GM18873 (cell line): ENCODE data around the gene PMS1.
"Not testable (repeated sequence)": the region's sequence is repeated elsewhere in the genome, so short reads cannot be mapped to it uniquely, and the experiment has no call there.

Experiments used
- ATAC-seq: cut with Tn5 transposase; IDR thresholded peaks from one replicate; pipeline ENCODE4 v1.9.1; 2021; ENCODE audit warnings: mild to moderate bottlenecking, moderate library complexity, moderate number of reproducible peaks; ENCODE audit not compliant: unreplicated experiment, low FRiP score

The PMS1 gene

DNA sequence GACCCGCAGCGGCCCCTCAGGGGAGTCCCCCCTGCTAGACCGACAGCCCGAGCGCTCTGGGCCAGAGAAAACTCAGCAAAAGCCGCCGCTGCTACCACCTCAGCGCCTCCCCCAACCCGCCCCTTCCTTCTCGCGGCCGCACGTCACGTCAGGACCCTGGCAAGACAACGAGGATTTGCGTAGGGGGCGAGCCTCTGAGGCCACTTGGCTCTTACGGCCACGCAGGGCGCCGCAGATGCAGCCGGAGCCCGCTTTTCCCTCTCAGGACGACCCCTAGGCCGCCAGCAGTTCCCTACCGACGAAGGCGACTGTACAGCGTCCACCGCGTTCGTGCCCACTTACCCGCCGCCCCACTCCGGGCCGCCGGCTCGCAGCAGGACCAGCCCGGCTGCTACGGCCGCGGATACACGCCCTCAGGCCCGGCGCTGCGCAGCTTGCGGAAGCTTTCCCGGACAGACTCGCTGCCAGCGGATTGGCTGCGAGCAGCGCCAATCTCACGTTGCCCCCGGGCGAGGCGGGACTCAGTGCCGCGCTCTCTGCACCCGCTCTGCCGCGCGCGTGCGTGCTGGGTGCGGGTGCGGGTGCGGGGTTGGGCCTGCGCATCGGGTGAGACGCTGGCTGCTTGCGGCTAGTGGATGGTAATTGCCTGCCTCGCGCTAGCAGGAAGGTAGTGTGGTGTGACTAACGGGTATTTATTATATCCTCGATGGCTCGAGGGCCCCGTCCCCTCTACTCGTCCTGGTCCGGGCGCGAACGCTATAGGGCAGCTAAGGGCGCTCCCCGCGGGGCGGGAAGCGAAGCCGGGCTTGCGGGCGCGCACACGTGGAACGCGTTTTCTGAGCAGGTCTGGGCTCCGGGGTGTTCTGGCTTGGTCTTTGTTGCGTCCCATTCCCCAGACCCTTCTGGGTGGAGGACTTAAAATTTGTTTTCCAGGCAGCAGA is at the start of gene PMS1, which contains the start of gene ORMDL1:
TSS of gene PMS1 (plus strand) at position 524 of the 941 bp plus-strand sequence. CDS start 7,360 bp downstream, outside the sequence.
TSS of gene ORMDL1 (minus strand) at position 413 of the 941 bp plus-strand sequence. CDS start 1,744 bp downstream, outside the sequence.
- ATAC-seq: peak; percentile 96

DNA sequence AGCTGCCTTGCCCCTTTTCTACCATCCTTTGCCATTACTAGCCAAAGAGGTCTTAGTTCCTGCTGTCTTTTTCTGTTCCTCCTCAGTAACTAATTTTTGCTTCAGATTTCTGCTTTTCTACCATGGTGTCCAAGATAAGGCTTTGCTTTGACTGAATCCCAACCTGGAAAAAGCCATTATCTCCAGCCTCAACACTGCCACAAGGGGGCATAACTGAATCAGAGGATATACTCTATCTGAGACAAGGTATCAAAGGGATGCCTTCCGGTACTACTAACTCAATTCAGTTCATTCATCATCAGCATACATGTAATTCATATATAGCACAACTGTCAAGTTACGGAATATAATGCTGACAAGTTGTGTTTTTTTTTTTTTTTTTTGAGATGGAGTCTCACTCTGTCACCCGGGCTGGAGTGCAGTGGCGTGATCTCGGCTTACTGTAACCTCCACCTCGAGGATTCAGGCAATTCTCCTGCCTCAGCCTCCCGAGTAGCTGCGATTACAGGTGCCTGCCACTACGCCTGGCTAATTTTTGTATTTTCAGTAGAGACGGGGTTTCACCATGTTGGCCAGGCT is 33.1 kb upstream of the PMS1 start:
- peak; percentile 57 for ATAC-seq

DNA sequence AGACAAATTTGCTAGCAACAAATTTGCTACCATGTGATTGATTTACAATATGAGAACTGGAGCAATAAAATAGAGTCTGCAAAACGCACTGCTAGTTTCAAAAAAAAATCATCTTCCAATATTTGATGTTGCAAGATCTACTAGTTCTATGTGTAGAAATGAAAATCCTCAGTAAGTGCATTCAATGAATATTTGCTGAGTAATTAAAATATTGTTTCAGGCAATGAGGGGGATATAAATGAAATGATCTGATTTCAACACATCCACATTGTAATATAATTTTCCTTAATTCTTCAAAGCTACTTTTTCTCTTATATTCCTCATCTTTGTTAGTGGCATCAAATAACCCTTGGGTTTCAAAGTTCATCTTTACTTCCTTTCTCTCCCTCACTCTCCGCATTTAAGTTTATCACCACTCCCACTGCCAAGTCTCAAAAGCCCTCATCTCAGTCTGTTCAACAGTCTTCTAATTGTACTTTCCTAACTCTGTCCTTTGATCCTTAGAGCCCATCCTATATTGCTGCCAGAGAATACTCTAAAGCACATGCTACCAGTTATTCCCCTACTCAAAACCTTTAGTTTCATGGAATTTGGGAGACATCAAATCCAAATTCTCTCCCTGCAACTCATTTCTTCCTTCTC is 27.8 kb upstream of the PMS1 start:
- ATAC-seq: no peak

DNA sequence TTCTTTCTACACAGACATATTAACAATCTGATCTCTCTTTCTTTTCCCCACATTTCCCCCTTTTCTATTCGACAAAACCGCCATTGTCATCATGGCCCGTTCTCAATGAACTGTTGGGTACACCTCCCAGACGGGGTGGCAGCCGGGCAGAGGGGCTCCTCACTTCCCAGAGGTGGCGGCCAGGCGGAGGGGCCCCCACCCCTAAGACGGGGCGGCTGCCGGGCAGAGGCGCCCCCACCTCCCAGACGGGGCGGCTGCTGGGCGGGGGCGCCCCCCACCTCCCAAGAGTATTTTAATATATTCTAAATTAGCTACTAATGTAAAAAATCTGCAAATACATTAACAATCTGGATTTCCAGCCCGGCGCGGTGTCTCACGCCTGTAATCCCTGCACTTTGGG is 24.1 kb upstream of the PMS1 start:
- ATAC-seq: not testable (repeated sequence)

DNA sequence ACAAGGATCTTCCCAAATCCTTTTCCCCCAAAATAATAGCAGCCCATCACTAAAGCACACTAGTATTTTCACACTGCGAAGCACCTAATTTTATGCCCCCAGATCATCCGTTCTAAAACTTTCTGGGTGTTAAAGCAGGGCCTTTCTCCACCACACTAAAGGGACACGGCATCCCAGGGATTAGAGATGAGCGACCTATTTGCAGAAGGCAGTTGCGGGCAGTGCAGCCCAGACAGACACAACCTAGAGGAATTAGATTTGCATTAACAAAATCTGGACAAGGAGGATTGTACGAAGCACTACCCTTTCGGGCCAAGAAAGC is 22.1 kb upstream of the PMS1 start:
- ATAC-seq: no peak

- ATAC-seq: peak; percentile 96
Observed at GRCh38 chr2:189762551-189763298, 21.5 kb upstream of the PMS1 start, which contains the start of gene OSGEPL1. Gene OSGEPL1 (minus strand): TSS chr2:189762792. CDS start chr2:189761640, 1,152 bp downstream.

DNA sequence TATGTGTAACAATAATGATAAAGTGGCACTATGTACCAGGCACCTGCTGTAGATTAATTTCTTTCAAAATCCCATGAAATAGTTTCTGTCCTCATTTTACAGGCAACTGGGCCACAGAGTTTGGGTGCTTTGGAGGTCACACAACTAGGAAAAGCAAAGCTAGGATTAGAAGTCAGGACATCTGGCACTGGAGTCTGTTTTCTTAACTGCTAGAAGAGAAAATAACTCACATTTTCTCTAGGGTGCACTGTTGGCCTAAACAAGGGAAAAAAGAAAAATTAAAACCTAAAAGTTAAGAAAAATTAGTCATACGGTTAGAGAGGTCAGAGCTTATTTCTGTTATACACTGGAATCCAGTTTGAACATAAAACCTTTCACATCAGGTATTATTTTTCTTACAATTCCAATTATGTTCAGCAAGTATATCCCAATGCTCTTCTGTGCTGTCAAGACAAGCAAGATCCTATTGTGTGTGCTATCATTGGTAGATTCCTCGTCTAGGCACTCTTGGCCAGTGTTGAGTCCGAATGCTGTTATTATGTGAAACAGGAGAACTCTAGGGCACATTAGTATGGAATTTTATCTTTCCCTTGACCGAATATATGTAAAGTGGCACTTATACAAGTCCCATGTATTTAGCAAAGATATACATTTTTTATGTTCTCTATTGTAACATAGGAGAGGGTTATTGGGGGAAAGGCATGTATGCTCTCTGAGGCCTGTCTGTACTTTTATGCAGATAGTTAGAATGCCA is 20.2 kb upstream of the PMS1 start:
- ATAC-seq: no peak

GRCh38 chr2:189770590-189771322 is 13.5 kb upstream of the PMS1 start:
- no peak for ATAC-seq

DNA sequence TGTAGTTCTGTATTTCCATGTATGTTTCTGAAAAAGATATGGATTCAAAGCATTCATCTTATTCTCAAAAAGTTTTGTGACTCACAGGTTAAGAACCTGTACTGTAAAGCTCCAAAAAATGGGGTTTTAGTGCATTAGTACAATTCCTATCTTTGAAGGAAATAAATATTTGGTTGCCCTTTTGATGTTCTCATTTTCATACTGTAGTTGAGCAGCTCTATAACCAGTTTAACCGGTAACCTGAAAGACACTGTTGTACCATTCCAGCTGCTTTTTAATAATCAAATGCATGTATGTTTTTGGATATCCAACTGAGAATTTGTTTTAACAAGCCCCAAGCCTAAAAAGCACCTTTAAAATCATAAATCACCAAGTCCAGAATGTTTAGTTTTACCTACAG is 12.0 kb upstream of the PMS1 start:
- no peak for ATAC-seq

- ATAC-seq: no peak
Observed at GRCh38 chr2:189782221-189782671, 2.0 kb upstream of the PMS1 start.

DNA sequence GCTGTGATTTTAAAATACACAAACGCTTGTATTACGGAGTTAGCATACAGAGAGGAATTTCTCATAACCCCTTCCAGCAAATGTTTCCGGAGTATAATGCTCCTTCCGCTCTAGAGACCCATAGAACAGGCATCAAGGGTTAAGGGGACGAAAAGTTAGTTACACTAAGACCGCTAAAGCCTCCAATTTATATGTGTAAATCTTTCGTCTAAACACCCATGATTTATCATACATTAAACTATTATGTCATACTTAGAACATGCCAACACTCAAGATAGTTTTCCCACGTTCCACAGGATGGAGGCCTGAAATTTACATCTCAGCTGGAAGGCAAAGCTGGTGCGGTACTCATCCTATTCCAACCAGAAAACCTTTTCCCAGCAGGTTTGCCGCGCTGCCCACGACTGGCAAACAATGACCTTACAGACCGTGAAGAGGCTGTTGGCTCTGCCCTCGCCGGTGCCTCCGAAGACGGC is 761 bp upstream of the PMS1 start:
- ATAC-seq: no peak

GRCh38 chr2:189791338-189792042 is 7.2 kb downstream of the PMS1 start:
- ATAC-seq: no peak

DNA sequence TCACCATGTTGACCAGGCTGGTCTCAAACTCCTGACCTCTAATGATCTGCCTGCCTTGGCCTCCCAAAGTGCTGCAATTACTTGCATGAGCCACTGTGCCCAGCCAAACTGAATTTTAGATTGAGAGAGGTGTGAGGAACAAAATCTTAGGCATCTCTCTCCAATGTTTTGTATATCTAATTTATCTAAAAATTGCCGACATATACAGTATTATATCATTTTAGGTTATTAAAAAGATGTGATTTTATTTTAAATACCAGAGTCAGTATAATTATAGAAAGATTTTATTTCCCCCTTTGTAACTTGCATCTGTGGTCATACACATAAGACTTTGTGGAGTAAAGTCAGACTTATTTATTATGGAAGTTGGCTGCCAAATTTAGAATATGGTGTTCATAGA is 10.1 kb downstream of the PMS1 start:
- no peak for ATAC-seq

- ATAC-seq: no peak
Observed at GRCh38 chr2:189797902-189798301, 13.7 kb downstream of the PMS1 start.

DNA sequence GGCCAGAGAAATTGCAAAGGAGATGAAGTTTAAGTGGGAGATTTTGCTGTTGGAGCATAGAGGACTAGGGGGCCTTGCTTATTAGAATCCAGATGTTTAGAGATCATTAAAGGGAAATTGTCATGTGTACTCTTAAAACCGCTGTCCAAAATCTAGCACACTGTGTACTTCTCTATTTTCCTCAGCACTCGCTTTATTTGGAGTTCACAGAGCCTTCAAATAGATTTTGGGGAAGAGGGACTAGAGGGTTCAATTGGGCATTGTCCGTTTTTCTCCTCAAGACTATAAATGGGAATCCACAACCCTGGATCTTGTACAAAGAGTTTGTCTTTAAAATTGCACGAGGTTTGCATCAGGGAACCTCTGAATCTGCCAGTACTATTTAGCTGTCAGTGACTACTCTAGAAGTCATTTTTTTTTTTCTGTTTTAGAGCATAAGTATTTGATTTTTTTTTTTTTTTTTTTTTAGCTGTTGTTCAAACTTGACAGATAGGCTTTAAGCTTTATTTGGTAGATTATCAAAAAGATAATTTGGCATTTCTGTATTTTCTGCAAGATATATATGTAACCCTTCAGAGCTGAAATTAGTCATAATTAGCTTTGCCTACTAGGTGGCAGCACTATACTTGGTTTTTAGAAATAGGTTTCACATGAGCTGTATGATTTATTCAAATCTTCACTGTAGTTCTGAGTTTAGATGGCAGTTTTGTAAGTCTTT is 14.2 kb downstream of the PMS1 start:
- peak; percentile 60 for ATAC-seq

GRCh38 chr2:189799030-189799331 is 14.7 kb downstream of the PMS1 start:
- no peak for ATAC-seq

- no peak for ATAC-seq
Observed at GRCh38 chr2:189799531-189799930, 15.3 kb downstream of the PMS1 start.

- no peak for ATAC-seq
Observed at GRCh38 chr2:189802396-189802912, 18.2 kb downstream of the PMS1 start.
